DND-41 (cell line): ENCODE results near the gene LHFPL2.

Experiments used
- ATAC-seq: fragments of 200-7000 bp; cut with Tn5 transposase; 3 replicates; pipeline ENCODE4 v1.9.1; 2021; ENCODE audit warnings: low read depth; ENCODE audit not compliant: insufficient read depth
- DNase-seq: peaks from one replicate; pipeline ENCODE4 v3.0.0-alpha.2; 2020
- H2AFZ ChIP-seq: 2 replicates; pipeline ENCODE4 v1.6.0; 2012; ENCODE audit warnings: low read depth, low read length
- H3K27ac ChIP-seq: 2 replicates; pipeline ENCODE4 v1.5.1; 2012; ENCODE audit warnings: low read length, inconsistent platforms
- H3K27me3 ChIP-seq: fragments of 200-600 bp; sonication (generic); 2 replicates; pipeline ENCODE4 v1.6.0; 2012; ENCODE audit warnings: low read length, mild to moderate bottlenecking, inconsistent platforms; ENCODE audit not compliant: insufficient read depth, poor library complexity
- H3K36me3 ChIP-seq: 2 replicates; pipeline ENCODE4 v1.5.1; 2012; ENCODE audit warnings: low read length, inconsistent platforms; ENCODE audit not compliant: insufficient read depth
- H3K4me1 ChIP-seq: 2 replicates; pipeline ENCODE4 v1.5.1; 2012; ENCODE audit warnings: mild to moderate bottlenecking, low read length; ENCODE audit not compliant: insufficient read depth
- H3K4me2 ChIP-seq: 2 replicates; pipeline ENCODE4 v1.6.0; 2012; ENCODE audit warnings: mild to moderate bottlenecking, moderate library complexity, low read length, inconsistent platforms; ENCODE audit not compliant: insufficient read depth
- H3K4me3 ChIP-seq, 2 experiments: fragments of 200-600 bp in 1 of 2; shearing (Covaris generic) in 1 of 2; 2 replicates each; pipeline ENCODE4 v1.5.1; 2012 to 2016; ENCODE audit warnings: inconsistent platforms in 2 of 2, low read length in 2 of 2, mild to moderate bottlenecking in 2 of 2, low read depth in 1 of 2, moderate library complexity in 1 of 2
- H3K79me2 ChIP-seq: 2 replicates; pipeline ENCODE4 v1.6.0; 2012; ENCODE audit warnings: low read length, inconsistent platforms; ENCODE audit not compliant: insufficient read depth
- H3K9ac ChIP-seq: 2 replicates; pipeline ENCODE4 v1.6.0; 2012; ENCODE audit warnings: low read depth, mild to moderate bottlenecking, inconsistent platforms, low read length, moderate library complexity
- H3K9me3 ChIP-seq: 2 replicates; pipeline ENCODE4 v1.5.1; 2012; ENCODE audit warnings: low read length, moderate library complexity, mild to moderate bottlenecking, inconsistent platforms; ENCODE audit not compliant: insufficient read depth, severe bottlenecking
- H4K20me1 ChIP-seq: 2 replicates; pipeline ENCODE4 v1.6.0; 2012; ENCODE audit warnings: low read length; ENCODE audit not compliant: insufficient read depth
- CTCF ChIP-seq: IDR thresholded peaks from 2 replicates; pipeline ENCODE4 v1.5.1; 2012; ENCODE audit warnings: borderline replicate concordance, low read length, moderate library complexity, mild to moderate bottlenecking; ENCODE audit not compliant: poor library complexity, severe bottlenecking; ENCODE audit errors: extremely low read depth
- EZH2 ChIP-seq: IDR thresholded peaks from 3 replicates; pipeline ENCODE4 v1.6.1; 2012; ENCODE audit warnings: borderline replicate concordance, low read depth, mild to moderate bottlenecking, moderate library complexity, low read length, inconsistent platforms; ENCODE audit not compliant: severe bottlenecking

Gene LHFPL2

GRCh38 chr5:78513441-78513840, 135.1 kb downstream of the LHFPL2 start:
- H3K4me2 ChIP-seq = no peak overlapping the region
- H3K4me3 ChIP-seq = no peak overlapping the region
- H3K36me3 ChIP-seq = no peaks in the 10 kb centered on the region
- no peaks in the 10 kb centered on the region for H4K20me1 ChIP-seq
- DNase-seq (no peak), ATAC-seq (no peak)
- H3K9ac ChIP-seq = no peak overlapping the region
- H3K4me1 ChIP-seq = peaks cover 12% of the 10 kb centered on the region
- H3K27me3 ChIP-seq = peaks cover 40% of the 10 kb centered on the region
- H3K79me2 ChIP-seq = no peaks in the 10 kb centered on the region
- no peak for TF ChIP-seq CTCF
- no peak for TF ChIP-seq EZH2
- H3K9me3 ChIP-seq = no peaks in the 10 kb centered on the region
- H3K27ac ChIP-seq = no peak overlapping the region
- no peak overlapping the region for H2AFZ ChIP-seq

GRCh38 chr5:78512435-78512834, 136.1 kb downstream of the LHFPL2 start:
- H3K4me2 ChIP-seq = no peak overlapping the region
- peaks cover 44% of the 10 kb centered on the region for H3K27me3 ChIP-seq
- H3K4me1 ChIP-seq = peaks cover 12% of the 10 kb centered on the region
- H2AFZ ChIP-seq = no peak overlapping the region
- H3K9me3 ChIP-seq = no peaks in the 10 kb centered on the region
- ATAC-seq (no peak), DNase-seq (no peak)
- no peak overlapping the region for H3K4me3 ChIP-seq
- no peak for TF ChIP-seq EZH2
- no peak for TF ChIP-seq CTCF
- H3K36me3 ChIP-seq = no peaks in the 10 kb centered on the region
- H3K9ac ChIP-seq = no peak overlapping the region
- no peaks in the 10 kb centered on the region for H4K20me1 ChIP-seq
- no peak overlapping the region for H3K27ac ChIP-seq
- no peaks in the 10 kb centered on the region for H3K79me2 ChIP-seq

DNA sequence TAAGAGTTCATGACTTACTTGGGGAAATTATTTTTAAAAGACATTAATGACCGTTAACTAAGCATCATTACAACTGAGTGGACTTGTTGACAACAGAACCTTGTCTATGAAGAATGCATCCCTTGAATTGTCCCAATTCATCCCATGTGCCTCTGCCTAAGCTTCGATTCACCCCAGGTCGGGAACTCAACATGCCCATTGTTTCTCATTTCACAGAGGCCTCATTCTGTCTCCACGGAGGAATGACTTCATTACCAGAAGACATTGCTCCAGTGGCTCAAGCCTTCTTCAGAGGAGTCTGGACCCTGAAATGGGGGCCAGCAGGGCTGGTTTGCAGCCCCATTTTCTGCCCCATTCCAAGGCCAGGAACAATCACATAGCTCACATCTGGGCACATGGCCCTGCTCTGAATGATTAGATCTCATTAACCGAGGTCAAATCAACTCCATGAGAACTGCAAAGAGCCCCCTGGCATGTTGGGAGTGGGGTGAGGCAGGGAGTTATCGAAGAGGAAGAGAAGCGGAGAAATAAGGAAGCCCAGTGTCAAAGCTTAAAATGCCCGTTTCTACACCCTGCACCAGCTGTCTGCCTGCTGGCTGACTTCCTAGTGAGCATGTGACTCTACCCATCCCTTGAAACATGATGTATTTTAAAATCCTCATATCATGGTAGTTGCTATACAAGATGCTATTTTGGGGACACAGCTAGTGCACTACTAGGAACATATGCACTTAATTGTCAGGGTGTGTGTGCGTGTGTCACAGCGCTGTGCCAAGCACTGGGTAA, 137.3 kb downstream of the LHFPL2 start:
- no peak overlapping the region for H3K9ac ChIP-seq
- no peak overlapping the region for H3K4me3 ChIP-seq
- H3K27ac ChIP-seq = no peak overlapping the region
- DNase-seq (no peak), ATAC-seq (no peak)
- H4K20me1 ChIP-seq = no peaks in the 10 kb centered on the region
- H3K4me1 ChIP-seq = peaks cover 12% of the 10 kb centered on the region
- no peak overlapping the region for H2AFZ ChIP-seq
- H3K9me3 ChIP-seq = no peaks in the 10 kb centered on the region
- TF ChIP-seq CTCF (no peak), EZH2 (no peak)
- no peaks in the 10 kb centered on the region for H3K79me2 ChIP-seq
- H3K4me2 ChIP-seq = no peak overlapping the region
- peaks cover 45% of the 10 kb centered on the region for H3K27me3 ChIP-seq
- no peaks in the 10 kb centered on the region for H3K36me3 ChIP-seq
